NCI-H2196 treated with DMSO at 0.1 percent for 48 hours (cell line): ENCODE results near the gene EYS.
"Not testable (repeated sequence)": the region's sequence is repeated elsewhere in the genome, so short reads cannot be mapped to it uniquely, and the experiment has no call there.

Experiments
- DNase-seq: peaks from one replicate; lab custom pipeline; 2025; ENCODE audit not compliant: unreplicated experiment; lab: John Stamatoyannopoulos, UW

The EYS gene

DNA sequence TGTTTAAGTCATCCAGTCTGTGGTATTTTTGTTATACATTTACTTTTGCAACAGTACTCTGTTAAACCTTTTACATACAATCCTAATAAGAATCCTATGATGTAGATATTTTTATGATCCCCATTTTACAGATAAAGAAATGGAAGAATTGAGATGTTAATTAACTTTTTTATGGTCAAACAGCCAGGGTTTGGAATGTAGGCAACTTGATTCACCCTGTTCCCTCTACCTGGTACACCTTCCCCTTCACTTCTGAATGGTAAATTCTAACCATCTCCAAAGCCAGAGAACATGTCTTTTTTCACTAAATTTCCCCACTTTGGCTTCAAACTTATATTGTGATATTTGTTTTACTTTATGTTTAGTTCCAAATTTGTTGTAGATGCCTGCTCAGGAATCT lies 1771.3 kb downstream of the EYS start:
- DNase-seq = no peak

GRCh38 chr6:63933948-63934347 lies 1773.1 kb downstream of the EYS start:
- DNase-seq = not testable (repeated sequence)

DNA sequence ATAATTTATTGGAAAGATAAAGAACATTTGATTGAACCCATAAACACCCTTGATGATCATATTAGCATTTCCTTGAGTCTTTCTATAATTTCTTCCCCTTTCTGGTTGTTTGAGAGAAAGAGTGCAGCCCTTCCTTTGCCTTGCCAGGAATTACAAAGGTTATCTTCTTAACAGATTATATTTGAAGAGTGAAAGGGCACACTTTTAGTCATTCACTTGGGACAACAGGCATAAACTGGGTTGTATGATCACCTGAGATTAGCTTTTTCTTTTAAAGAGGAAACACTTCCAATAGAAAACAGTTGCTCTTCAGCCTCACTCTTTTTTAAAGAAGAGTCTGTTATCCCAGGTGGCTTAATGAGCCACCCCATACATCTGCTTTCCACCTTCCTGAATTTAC lies 1776.2 kb downstream of the EYS start:
- no peak for DNase-seq

GRCh38 chr6:63929111-63929510 lies 1777.9 kb downstream of the EYS start:
- no peak for DNase-seq

GRCh38 chr6:63928613-63929012 lies 1778.4 kb downstream of the EYS start:
- DNase-seq = no peak

GRCh38 chr6:63926950-63927927 lies 1779.8 kb downstream of the EYS start:
- no peak for DNase-seq

DNA sequence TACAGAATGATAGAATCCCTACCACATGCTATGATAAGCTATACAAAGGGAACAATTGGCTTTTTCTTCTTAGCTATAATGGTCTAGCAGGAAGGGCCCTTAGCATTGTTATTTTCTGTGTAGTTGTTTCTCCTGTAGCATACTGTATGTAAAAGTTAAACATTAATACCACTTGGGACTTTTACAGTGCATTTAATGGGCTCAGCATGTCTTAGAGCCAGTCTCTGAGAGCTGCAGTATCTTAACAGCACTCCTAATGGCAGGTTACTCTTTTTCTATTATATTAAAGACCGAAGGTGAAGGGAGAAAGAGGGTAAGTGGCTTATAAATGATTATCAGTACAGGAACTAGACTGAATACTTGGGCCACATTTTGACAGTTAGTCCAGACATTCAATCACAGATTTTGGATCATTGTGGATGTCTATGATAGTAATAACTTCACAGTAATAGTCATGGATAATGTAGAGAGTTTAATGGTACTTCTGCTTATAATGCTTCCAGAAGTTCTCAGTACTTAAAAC lies 1780.7 kb downstream of the EYS start:
- no peak for DNase-seq

- no peak for DNase-seq
Measured at GRCh38 chr6:63923139-63923739, 1783.8 kb downstream of the EYS start.

DNA sequence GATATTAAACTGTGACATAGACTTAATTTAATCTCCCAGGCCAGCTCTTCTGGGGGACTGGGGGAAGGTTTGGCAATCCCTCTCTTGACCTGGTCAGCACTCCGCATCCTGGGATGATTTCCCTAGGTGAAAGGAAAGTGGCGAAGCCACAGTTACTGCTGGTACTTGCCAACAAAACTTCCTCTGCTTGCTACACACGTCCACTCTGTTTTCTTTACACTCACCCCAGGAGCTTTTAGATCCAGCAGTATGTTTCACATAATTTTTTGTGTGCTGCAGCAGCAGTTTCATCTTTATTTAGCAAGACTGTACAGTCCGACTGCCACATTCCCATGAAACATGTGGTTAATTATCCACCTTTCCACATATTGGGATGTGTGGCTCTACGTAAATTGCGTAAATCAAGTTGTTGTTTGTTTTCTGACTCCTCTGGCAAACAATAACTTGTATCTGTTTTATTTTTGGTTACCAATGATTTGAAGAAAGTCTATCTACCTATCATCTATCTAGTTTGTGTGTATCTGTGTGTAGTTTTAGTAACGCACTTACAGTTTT lies 1787.4 kb downstream of the EYS start:
- no peak for DNase-seq

DNA sequence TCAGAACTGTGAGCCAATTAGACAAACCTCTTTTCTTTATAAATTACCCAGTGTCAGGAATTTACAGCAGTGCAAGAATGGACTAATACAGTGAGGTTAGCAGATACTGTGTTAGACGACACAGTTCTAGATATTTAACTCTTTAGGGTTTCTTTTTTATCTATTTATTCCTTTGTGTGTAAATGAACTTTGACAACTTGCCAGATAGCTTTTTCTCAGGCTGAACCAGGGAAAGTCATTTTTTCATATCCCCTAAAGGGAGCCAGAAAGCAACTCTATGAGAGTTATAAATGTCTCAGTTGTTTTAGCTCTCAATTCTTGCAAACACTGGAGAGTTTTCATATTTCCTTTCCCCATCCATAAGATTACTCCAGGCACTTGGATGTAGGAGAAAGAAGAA lies 1794.1 kb downstream of the EYS start:
- no peak for DNase-seq

- no peak for DNase-seq
Measured at GRCh38 chr6:63910863-63911551, 1796.0 kb downstream of the EYS start.

- no peak for DNase-seq
Measured at GRCh38 chr6:63904650-63905248, 1802.3 kb downstream of the EYS start.

DNA sequence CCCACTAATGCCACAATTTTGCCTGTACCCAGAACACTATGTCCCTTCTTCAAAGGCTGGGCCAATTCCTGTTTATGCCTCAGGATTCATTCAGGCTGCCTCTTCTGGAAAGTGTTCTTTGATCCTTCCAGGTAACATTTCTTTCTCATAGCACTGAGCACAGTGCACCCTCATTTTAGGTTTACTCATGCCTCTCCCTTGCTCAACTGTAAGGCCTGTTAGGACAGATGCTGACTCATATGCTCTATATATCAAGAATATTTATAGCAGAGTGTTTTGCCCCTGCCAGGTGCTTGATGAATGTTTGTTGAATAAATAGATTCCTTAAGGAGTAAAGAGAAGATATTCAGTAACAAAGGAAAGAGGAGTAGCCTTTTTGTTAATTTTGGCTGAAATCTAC lies 1807.5 kb downstream of the EYS start:
- DNase-seq = no peak

DNA sequence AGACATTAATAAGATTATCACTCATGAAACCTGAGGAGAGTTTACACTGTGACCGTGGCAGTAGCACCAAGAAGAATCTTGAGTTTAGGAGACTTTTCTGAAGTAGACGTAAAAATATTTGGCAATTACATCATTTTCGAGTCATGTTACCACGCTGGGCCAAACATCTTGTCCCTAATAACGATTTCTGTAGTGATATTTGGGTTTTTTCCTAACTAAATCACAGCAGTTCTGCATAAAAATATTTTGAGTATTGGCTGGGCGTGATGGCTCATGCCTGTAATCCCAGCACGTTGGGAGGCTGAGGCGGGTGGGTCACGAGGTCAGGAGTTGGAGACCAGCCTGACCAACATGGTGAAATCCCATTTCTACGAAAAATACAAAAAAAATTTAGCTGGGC lies 1809.1 kb downstream of the EYS start:
- DNase-seq = no peak

GRCh38 chr6:63897459-63897858 lies 1809.6 kb downstream of the EYS start:
- no peak for DNase-seq

DNA sequence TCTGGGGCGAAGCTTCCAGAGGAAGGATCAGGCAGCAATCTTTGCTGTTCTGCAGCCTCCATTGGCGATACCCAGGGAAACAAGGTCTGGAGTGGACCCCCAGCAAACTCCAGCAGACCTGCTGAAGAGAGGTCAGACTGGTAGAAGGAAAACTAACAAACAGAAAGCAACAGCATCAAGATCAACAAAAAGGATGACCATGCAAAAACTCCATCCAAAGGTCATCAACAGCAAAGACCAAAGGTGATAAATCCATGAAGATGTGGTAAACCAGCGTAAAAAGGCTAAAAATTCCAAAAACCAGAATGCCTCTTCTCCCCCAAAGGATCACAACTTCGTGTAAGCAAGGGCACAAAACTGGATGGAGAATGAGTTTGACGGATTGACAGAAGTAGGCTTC lies 1818.6 kb downstream of the EYS start:
- DNase-seq = no peak

DNA sequence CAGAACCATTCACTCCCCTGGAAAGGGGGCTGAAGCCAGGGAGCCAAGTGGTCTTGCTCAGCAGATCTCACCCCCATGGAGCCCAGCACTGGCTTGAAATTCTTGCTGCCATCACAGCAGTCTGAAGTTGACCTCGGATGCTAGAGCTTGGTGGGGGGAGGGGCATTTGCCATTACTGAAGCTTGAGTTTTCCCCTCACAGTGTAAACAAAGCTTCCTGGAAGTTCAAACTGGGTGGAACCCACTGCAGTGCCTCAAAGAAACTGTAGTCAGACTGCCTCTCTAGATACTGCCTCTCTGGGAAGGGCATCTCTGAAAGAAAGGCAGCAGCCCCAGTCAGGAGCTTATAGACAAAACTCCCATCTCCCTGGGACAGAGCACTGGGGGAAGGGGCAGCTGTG lies 1819.2 kb downstream of the EYS start:
- not testable (repeated sequence) for DNase-seq

GRCh38 chr6:63887002-63887751 lies 1819.8 kb downstream of the EYS start:
- DNase-seq = no peak

DNA sequence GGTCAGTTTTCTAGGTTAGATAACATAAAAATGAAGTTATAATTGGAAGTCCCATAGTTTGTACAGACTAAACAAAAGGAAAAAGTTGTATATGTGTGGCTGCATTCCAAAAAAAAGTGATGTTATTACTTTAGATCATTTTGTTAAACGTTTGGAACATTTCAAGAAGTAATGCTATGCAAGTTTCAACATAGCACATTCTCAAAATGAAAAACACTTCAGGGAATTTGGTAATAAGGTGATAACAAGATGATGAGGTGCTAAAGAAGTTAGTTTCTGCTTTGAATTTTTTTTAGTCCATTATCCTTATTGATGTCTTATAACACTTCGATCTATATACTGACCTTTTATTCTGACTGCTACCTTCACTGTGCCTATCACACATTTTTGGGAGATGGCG lies 1820.7 kb downstream of the EYS start:
- DNase-seq = no peak

DNA sequence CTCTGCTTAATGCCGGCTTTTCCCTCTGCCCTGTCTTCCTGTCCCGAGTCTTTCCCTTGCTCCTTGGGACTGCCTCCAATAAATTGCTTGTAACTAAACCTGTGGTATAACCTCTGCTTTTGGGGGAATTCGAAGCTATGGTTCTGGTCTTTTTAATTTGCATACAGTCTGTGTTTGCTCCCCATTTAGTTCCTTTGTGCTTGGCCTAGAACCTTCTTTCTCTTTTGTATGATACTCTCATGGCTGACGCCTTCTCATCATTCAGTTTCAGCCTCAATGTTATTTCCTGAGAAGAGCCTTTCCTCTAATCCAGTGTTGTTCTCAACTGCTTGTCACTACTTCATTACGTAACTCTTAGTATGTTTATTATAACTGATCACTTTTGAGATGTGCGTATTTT lies 1823.4 kb downstream of the EYS start:
- no peak for DNase-seq
